Muscle of back (tissue), 13 donors: Measurements from ENCODE around the gene PRR22. TPM values are rescaled to one million over a fixed set of nuclear protein-coding genes. Genes with fewer than 3 reads are reported as not detected.

Source experiments
- DNase-seq, 3 donors: peaks; one replicate each; pipeline versions ENCODE4 v3.0.0 to v3.0.0-alpha.2; 2013
- long read RNA-seq, 9 donors: transcript quantifications; one replicate each; lab custom pipeline, GENCODE V29; 2026
- polyA plus RNA-seq, 10 donors: library from polyadenylated mRNA; unstranded; fragments of 120-200 nt; gene quantifications; one replicate each; pipeline ENCODE4 v1.2.1, GENCODE V29; 2013; ENCODE audit not compliant: insufficient read length in 10 of 10

The PRR22 gene
- 1 to 10 TPM in 9 of 10 donors, under 1 TPM in 1; 0.97 to 2.1 (median 1.5) TPM for polyA plus RNA-seq
- long read RNA-seq, donor 1, result 0 reads
- long read RNA-seq, donor 2, result 0 reads
- long read RNA-seq, donor 3, result 0 reads
- long read RNA-seq, donor 4, result 0 reads
- long read RNA-seq, donor 5, result 0 reads
- long read RNA-seq, donor 6, result 0 reads
- long read RNA-seq, donor 7, partial matches to known transcripts, result 0 of 2 reads
- long read RNA-seq, donor 7, other reads (novel, unspliced or antisense), result 0 of 2 reads
- long read RNA-seq, donor 8, result 0 reads
- long read RNA-seq, donor 9, result 0 reads

- DNase-seq, result no peak
Measured at GRCh38 chr19:5784581-5785147, at the start of gene PRR22. PRR22 (minus strand) TSS chr19:5784746; CDS start chr19:5784660, 86 bp downstream.

- no peak for DNase-seq
Measured at GRCh38 chr19:5832527-5833216, 48.1 kb upstream of the PRR22 start.

- DNase-seq, result no peak
Measured at GRCh38 chr19:5832061-5832460, 47.5 kb upstream of the PRR22 start.

- DNase-seq, result no peak
Measured at GRCh38 chr19:5831159-5831558, 46.6 kb upstream of the PRR22 start.

- no peak for DNase-seq
Measured at GRCh38 chr19:5829567-5830310, 45.2 kb upstream of the PRR22 start.

GRCh38 chr19:5828661-5829566 is 44.4 kb upstream of the PRR22 start:
- DNase-seq, result peak; percentile 10 to 63 (median 27)

GRCh38 chr19:5827891-5828660 is 43.5 kb upstream of the PRR22 start:
- peak; percentile 93 to 99 (median 97) for DNase-seq

- DNase-seq, result no peak
Measured at GRCh38 chr19:5827342-5827890, 42.9 kb upstream of the PRR22 start.

- peak in 2 of 3 donors; percentile 36 for DNase-seq
Measured at GRCh38 chr19:5826531-5827341, 42.2 kb upstream of the PRR22 start.

- no peak for DNase-seq
Measured at GRCh38 chr19:5825178-5825577, 40.6 kb upstream of the PRR22 start.

- no peak for DNase-seq
Measured at GRCh38 chr19:5824751-5825150, 40.2 kb upstream of the PRR22 start.

GRCh38 chr19:5823579-5824281 is 39.2 kb upstream of the PRR22 start:
- no peak for DNase-seq

- DNase-seq, result no peak
Measured at GRCh38 chr19:5822181-5822844, 37.8 kb upstream of the PRR22 start.

- DNase-seq, result no peak
Measured at GRCh38 chr19:5821521-5822180, 37.1 kb upstream of the PRR22 start.

- no peak for DNase-seq
Measured at GRCh38 chr19:5820785-5821184, 36.2 kb upstream of the PRR22 start.

GRCh38 chr19:5818594-5818993 is 34.0 kb upstream of the PRR22 start:
- no peak for DNase-seq

- no peak for DNase-seq
Measured at GRCh38 chr19:5817218-5817617, 32.7 kb upstream of the PRR22 start.
